Measurements from ENCODE around the gene FBXW5. TPM values are rescaled to one million over a fixed set of nuclear protein-coding genes. Genes with fewer than 3 reads are reported as not detected.

Gene FBXW5
- total RNA-seq, 1 donor from 2014 or later = 45.4 TPM

GRCh38 chr9:136936645-136937170 lies 7.8 kb downstream of the FBXW5 start:
- Histone ChIP-seq H3K9ac (ENCODE audit: low read depth in 1 of 3, low read length in 3 of 3) (no peak overlapping the region), H3K36me3 (ENCODE audit: control insufficient read depth in 3 of 3, insufficient read depth in 3 of 3, low read length in 3 of 3) (peaks cover 16 to 19% (median 16%) of the 10 kb centered on the region in 3 donors), H3K27ac (ENCODE audit: low read depth, low read length) (no peak overlapping the region), H3K9me3 (ENCODE audit: control insufficient read depth in 3 of 3, low read length in 3 of 3) (peaks cover 0 to 2% (median 0%) of the 10 kb centered on the region in 3 donors), H3K27me3 (ENCODE audit: control insufficient read depth in 3 of 3, insufficient read depth in 3 of 3, low read length in 3 of 3) (no peaks in the 10 kb centered on the region), H3K4me1 (ENCODE audit: control insufficient read depth in 3 of 3, insufficient read depth in 3 of 3, low read length in 3 of 3) (peaks cover 21 to 39% (median 23%) of the 10 kb centered on the region in 3 donors), H3K4me3 (ENCODE audit: low read length in 3 of 3) (no peak overlapping the region)

GRCh38 chr9:136935651-136936050 lies 8.9 kb downstream of the FBXW5 start:
- Histone ChIP-seq H3K9ac (ENCODE audit: low read depth in 1 of 3, low read length in 3 of 3) (no peak overlapping the region), H3K36me3 (ENCODE audit: control insufficient read depth in 3 of 3, insufficient read depth in 3 of 3, low read length in 3 of 3) (peaks cover 5 to 9% (median 5%) of the 10 kb centered on the region in 3 donors), H3K27me3 (ENCODE audit: control insufficient read depth in 3 of 3, insufficient read depth in 3 of 3, low read length in 3 of 3) (no peaks in the 10 kb centered on the region), H3K27ac (ENCODE audit: low read depth, low read length) (no peak overlapping the region), H3K4me1 (ENCODE audit: control insufficient read depth in 3 of 3, insufficient read depth in 3 of 3, low read length in 3 of 3) (peaks cover 13 to 29% (median 13%) of the 10 kb centered on the region in 3 donors), H3K9me3 (ENCODE audit: control insufficient read depth in 3 of 3, low read length in 3 of 3) (no peaks in the 10 kb centered on the region), H3K4me3 (ENCODE audit: low read length in 3 of 3) (no peak overlapping the region)

GRCh38 chr9:136934277-136934676 lies 10.3 kb downstream of the FBXW5 start:
- Histone ChIP-seq H3K9me3 (ENCODE audit: control insufficient read depth in 3 of 3, low read length in 3 of 3) (no peaks in the 10 kb centered on the region), H3K27ac (ENCODE audit: low read depth, low read length) (no peak overlapping the region), H3K27me3 (ENCODE audit: control insufficient read depth in 3 of 3, insufficient read depth in 3 of 3, low read length in 3 of 3) (no peaks in the 10 kb centered on the region), H3K9ac (ENCODE audit: low read depth in 1 of 3, low read length in 3 of 3) (no peak overlapping the region), H3K36me3 (ENCODE audit: control insufficient read depth in 3 of 3, insufficient read depth in 3 of 3, low read length in 3 of 3) (peaks cover 0 to 4% (median 0%) of the 10 kb centered on the region in 3 donors), H3K4me1 (ENCODE audit: control insufficient read depth in 3 of 3, insufficient read depth in 3 of 3, low read length in 3 of 3) (peaks cover 10 to 27% (median 15%) of the 10 kb centered on the region in 3 donors), H3K4me3 (ENCODE audit: low read length in 3 of 3) (no peak overlapping the region)

GRCh38 chr9:136931611-136932130 lies 12.9 kb downstream of the FBXW5 start:
- H3K27ac ChIP-seq (ENCODE audit: low read depth, low read length) = no peak overlapping the region
- H3K27me3 ChIP-seq (ENCODE audit: control insufficient read depth in 3 of 3, insufficient read depth in 3 of 3, low read length in 3 of 3) = no peaks in the 10 kb centered on the region
- H3K9ac ChIP-seq (ENCODE audit: low read depth in 1 of 3, low read length in 3 of 3) = no peak overlapping the region
- peaks cover 2 to 6% (median 4%) of the 10 kb centered on the region in 3 donors for H3K36me3 ChIP-seq (ENCODE audit: control insufficient read depth in 3 of 3, insufficient read depth in 3 of 3, low read length in 3 of 3)
- H3K9me3 ChIP-seq (ENCODE audit: control insufficient read depth in 3 of 3, low read length in 3 of 3) = no peaks in the 10 kb centered on the region
- H3K4me1 ChIP-seq (ENCODE audit: control insufficient read depth in 3 of 3, insufficient read depth in 3 of 3, low read length in 3 of 3) = peaks cover 23 to 41% (median 38%) of the 10 kb centered on the region in 3 donors
- H3K4me3 ChIP-seq (ENCODE audit: low read length in 3 of 3) = no peak overlapping the region

GRCh38 chr9:136930014-136930413 lies 14.5 kb downstream of the FBXW5 start:
- no peaks in the 10 kb centered on the region for H3K9me3 ChIP-seq (ENCODE audit: control insufficient read depth in 3 of 3, low read length in 3 of 3)
- peak overlapping the region in 2 of 3 donors; percentile 20 to 45 for H3K4me3 ChIP-seq (ENCODE audit: low read length in 3 of 3)
- peak overlapping the region; percentile 33 to 91 (median 70) for H3K9ac ChIP-seq (ENCODE audit: low read depth in 1 of 3, low read length in 3 of 3)
- H3K27ac ChIP-seq (ENCODE audit: low read depth, low read length) = peak overlapping the region; percentile 88
- H3K4me1 ChIP-seq (ENCODE audit: control insufficient read depth in 3 of 3, insufficient read depth in 3 of 3, low read length in 3 of 3) = peaks cover 27 to 53% (median 51%) of the 10 kb centered on the region in 3 donors
- H3K27me3 ChIP-seq (ENCODE audit: control insufficient read depth in 3 of 3, insufficient read depth in 3 of 3, low read length in 3 of 3) = no peaks in the 10 kb centered on the region
- H3K36me3 ChIP-seq (ENCODE audit: control insufficient read depth in 3 of 3, insufficient read depth in 3 of 3, low read length in 3 of 3) = peaks cover 12 to 19% (median 12%) of the 10 kb centered on the region in 3 donors

- Histone ChIP-seq H3K4me1 (ENCODE audit: control insufficient read depth in 3 of 3, insufficient read depth in 3 of 3, low read length in 3 of 3) (peaks cover 27 to 53% (median 49%) of the 10 kb centered on the region in 3 donors), H3K9me3 (ENCODE audit: control insufficient read depth in 3 of 3, low read length in 3 of 3) (no peaks in the 10 kb centered on the region), H3K36me3 (ENCODE audit: control insufficient read depth in 3 of 3, insufficient read depth in 3 of 3, low read length in 3 of 3) (peaks cover 16 to 24% (median 16%) of the 10 kb centered on the region in 3 donors), H3K4me3 (ENCODE audit: low read length in 3 of 3) (peak overlapping the region in 2 of 3 donors; percentile 41 to 81), H3K9ac (ENCODE audit: low read depth in 1 of 3, low read length in 3 of 3) (peak overlapping the region; percentile 61 to 91 (median 72)), H3K27me3 (ENCODE audit: control insufficient read depth in 3 of 3, insufficient read depth in 3 of 3, low read length in 3 of 3) (no peaks in the 10 kb centered on the region), H3K27ac (ENCODE audit: low read depth, low read length) (peak overlapping the region; percentile 88)
Measured at GRCh38 chr9:136928591-136928990, 15.9 kb downstream of the FBXW5 start.

GRCh38 chr9:136927343-136928271 lies 16.9 kb downstream of the FBXW5 start:
- peak overlapping the region; percentile 61 to 91 (median 72) for H3K9ac ChIP-seq (ENCODE audit: low read depth in 1 of 3, low read length in 3 of 3)
- no peaks in the 10 kb centered on the region for H3K27me3 ChIP-seq (ENCODE audit: control insufficient read depth in 3 of 3, insufficient read depth in 3 of 3, low read length in 3 of 3)
- no peaks in the 10 kb centered on the region for H3K9me3 ChIP-seq (ENCODE audit: control insufficient read depth in 3 of 3, low read length in 3 of 3)
- H3K4me1 ChIP-seq (ENCODE audit: control insufficient read depth in 3 of 3, insufficient read depth in 3 of 3, low read length in 3 of 3) = peaks cover 27 to 55% (median 48%) of the 10 kb centered on the region in 3 donors
- peak overlapping the region in 2 of 3 donors; percentile 41 to 81 for H3K4me3 ChIP-seq (ENCODE audit: low read length in 3 of 3)
- H3K27ac ChIP-seq (ENCODE audit: low read depth, low read length) = peak overlapping the region; percentile 88
- H3K36me3 ChIP-seq (ENCODE audit: control insufficient read depth in 3 of 3, insufficient read depth in 3 of 3, low read length in 3 of 3) = peaks cover 16 to 27% (median 17%) of the 10 kb centered on the region in 3 donors

- peaks cover 27 to 61% (median 55%) of the 10 kb centered on the region in 3 donors for H3K4me1 ChIP-seq (ENCODE audit: control insufficient read depth in 3 of 3, insufficient read depth in 3 of 3, low read length in 3 of 3)
- no peak overlapping the region for H3K4me3 ChIP-seq (ENCODE audit: low read length in 3 of 3)
- H3K27me3 ChIP-seq (ENCODE audit: control insufficient read depth in 3 of 3, insufficient read depth in 3 of 3, low read length in 3 of 3) = no peaks in the 10 kb centered on the region
- H3K27ac ChIP-seq (ENCODE audit: low read depth, low read length) = no peak overlapping the region
- H3K9me3 ChIP-seq (ENCODE audit: control insufficient read depth in 3 of 3, low read length in 3 of 3) = no peaks in the 10 kb centered on the region
- H3K9ac ChIP-seq (ENCODE audit: low read depth in 1 of 3, low read length in 3 of 3) = peak overlapping the region in 1 of 3 donors; percentile 32
- H3K36me3 ChIP-seq (ENCODE audit: control insufficient read depth in 3 of 3, insufficient read depth in 3 of 3, low read length in 3 of 3) = peaks cover 16 to 27% (median 17%) of the 10 kb centered on the region in 3 donors
Measured at GRCh38 chr9:136926749-136927148, 17.8 kb downstream of the FBXW5 start.

- H3K4me3 ChIP-seq (ENCODE audit: low read length in 3 of 3) = no peak overlapping the region
- H3K9ac ChIP-seq (ENCODE audit: low read depth in 1 of 3, low read length in 3 of 3) = peak overlapping the region in 1 of 3 donors; percentile 25
- no peaks in the 10 kb centered on the region for H3K9me3 ChIP-seq (ENCODE audit: control insufficient read depth in 3 of 3, low read length in 3 of 3)
- no peak overlapping the region for H3K27ac ChIP-seq (ENCODE audit: low read depth, low read length)
- H3K27me3 ChIP-seq (ENCODE audit: control insufficient read depth in 3 of 3, insufficient read depth in 3 of 3, low read length in 3 of 3) = no peaks in the 10 kb centered on the region
- peaks cover 27 to 64% (median 58%) of the 10 kb centered on the region in 3 donors for H3K4me1 ChIP-seq (ENCODE audit: control insufficient read depth in 3 of 3, insufficient read depth in 3 of 3, low read length in 3 of 3)
- H3K36me3 ChIP-seq (ENCODE audit: control insufficient read depth in 3 of 3, insufficient read depth in 3 of 3, low read length in 3 of 3) = peaks cover 16 to 27% (median 17%) of the 10 kb centered on the region in 3 donors
Measured at GRCh38 chr9:136926154-136926704, 18.3 kb downstream of the FBXW5 start.

Data from skeletal muscle tissue (tissue), 4 donors.